22Rv1 (cell line): Measurements from ENCODE around the gene CACNB2.

Experiments used
- CTCF ChIP-seq: fragments of 450-650 bp; IDR thresholded peaks from 2 replicates; pipeline ENCODE4 v1.5.1; 2017; ENCODE audit warnings: mild to moderate bottlenecking
- ZFX ChIP-seq: fragments of 450-650 bp; IDR thresholded peaks from 2 replicates; pipeline ENCODE4 v1.6.1; 2017; ENCODE audit warnings: antibody characterized with exemption, borderline replicate concordance

DNA sequence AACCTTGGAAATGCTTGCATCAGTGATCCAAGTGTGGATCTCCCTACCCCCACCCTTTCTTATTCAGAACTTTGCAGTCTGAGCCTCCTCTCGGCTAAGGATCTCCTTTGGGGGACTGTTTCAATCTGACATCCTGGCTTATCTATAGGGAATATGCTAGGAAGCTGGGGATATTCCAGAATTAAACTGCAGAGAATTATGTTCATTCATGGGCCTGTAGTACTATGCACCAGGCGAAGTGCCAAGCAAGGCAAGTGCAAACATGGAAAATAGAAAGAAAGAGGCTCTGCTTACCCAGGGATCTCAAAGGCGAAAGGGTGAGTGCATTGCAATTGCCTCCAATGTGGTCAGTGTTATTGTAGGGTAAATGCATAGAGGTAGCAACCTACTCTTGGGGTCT, 96.5 kb downstream of the CACNB2 start:
- TF ChIP-seq CTCF (no peak), ZFX (no peak)
